SKM-1 treated with dmso at 0.1 percent for 144 hours (cell line): Measurements from ENCODE around the gene DYSF.

ENCODE experiments used
- DNase-seq: peaks from one replicate; lab custom pipeline; 2025; ENCODE audit not compliant: unreplicated experiment; lab: John Stamatoyannopoulos, UW

Gene DYSF

GRCh38 chr2:71496156-71496770, 42.9 kb downstream of the DYSF start:
- no peak for DNase-seq

- DNase-seq: no peak
These were observed 44.9 kb downstream of the DYSF start for GRCh38 chr2:71498261-71498701.

- DNase-seq: no peak
These were observed 46.3 kb downstream of the DYSF start for GRCh38 chr2:71499691-71500090.

- no peak for DNase-seq
These were observed 47.2 kb downstream of the DYSF start for GRCh38 chr2:71500426-71501079.

GRCh38 chr2:71502941-71503738, 49.8 kb downstream of the DYSF start:
- no peak for DNase-seq

- no peak for DNase-seq
These were observed 50.5 kb downstream of the DYSF start for GRCh38 chr2:71503837-71504236.

- no peak for DNase-seq
These were observed 51.2 kb downstream of the DYSF start for GRCh38 chr2:71504611-71505010.

- no peak for DNase-seq
These were observed 51.9 kb downstream of the DYSF start for GRCh38 chr2:71505086-71505769.

- DNase-seq: no peak
These were observed 52.4 kb downstream of the DYSF start for GRCh38 chr2:71505770-71506140.

GRCh38 chr2:71506222-71507153, 53.1 kb downstream of the DYSF start:
- DNase-seq: no peak

- no peak for DNase-seq
These were observed 54.1 kb downstream of the DYSF start for GRCh38 chr2:71507476-71507875.

- DNase-seq: peak; percentile 35
These were observed 56.9 kb downstream of the DYSF start for GRCh38 chr2:71510196-71510807.

- no peak for DNase-seq
These were observed 57.6 kb downstream of the DYSF start for GRCh38 chr2:71510938-71511337.

GRCh38 chr2:71511776-71512175, 58.4 kb downstream of the DYSF start:
- DNase-seq: no peak

- no peak for DNase-seq
These were observed 59.0 kb downstream of the DYSF start for GRCh38 chr2:71512386-71512785.

- no peak for DNase-seq
These were observed 59.7 kb downstream of the DYSF start for GRCh38 chr2:71513096-71513495.

GRCh38 chr2:71513721-71514120, 60.4 kb downstream of the DYSF start:
- DNase-seq: no peak

- no peak for DNase-seq
These were observed 63.0 kb downstream of the DYSF start for GRCh38 chr2:71516253-71516888.

GRCh38 chr2:71517851-71518250, 64.5 kb downstream of the DYSF start:
- DNase-seq: no peak
